Endothelial cell of umbilical vein (primary cell): ENCODE data around the gene KLHL6. TPM values are rescaled to one million over a fixed set of nuclear protein-coding genes. Genes with fewer than 3 reads are reported as not detected.

Source experiments
- BruUV-seq: library from RNA; stranded (reverse); fragments of 400-500 nt; replicated peaks from 2 replicates; lab custom pipeline; 2021; lab: Mats Ljungman, UMichigan
- CTCF ChIA-PET: fragments of 300-600, 350-600 bp; sonication (Branson Sonifier 250); formaldehyde crosslinking; loops from one replicate; lab custom pipeline; 2021; ENCODE audit warnings: antibody characterized with exemption, inconsistent platforms; lab: Charles Lee
- POLR2A ChIA-PET: fragments of 300-600, 350-600 bp; sonication (Branson Sonifier 250); formaldehyde crosslinking; loops from one replicate; lab custom pipeline; 2021; ENCODE audit warnings: antibody characterized with exemption, inconsistent platforms; lab: Charles Lee
- DNase-seq: peaks from one replicate; pipeline ENCODE4 v3.0.0-alpha.2; 2011; ENCODE audit warnings: low read depth, low spot score
- FAIRE-seq: peaks from 2 replicates; lab custom pipeline; 2011; peaks lifted over from hg19 to GRCh38; lab: Jason Lieb, UNC
- H2AFZ ChIP-seq: 2 replicates; pipeline ENCODE4 v1.6.0; 2012; ENCODE audit warnings: low read depth, low read length, control low read depth, inconsistent platforms
- H3K27ac ChIP-seq: 2 replicates; pipeline ENCODE4 v1.5.1; 2011; ENCODE audit warnings: low read depth, mild to moderate bottlenecking, control low read depth, low read length, moderate library complexity; ENCODE audit not compliant: insufficient read depth
- H3K27me3 ChIP-seq, 2 experiments: 2 replicates each; pipeline versions ENCODE4 v1.6.0 to v1.6.1; 2011; ENCODE audit warnings: low read length in 2 of 2, mixed read lengths in 1 of 2; ENCODE audit not compliant: control insufficient read depth in 2 of 2, insufficient read depth in 2 of 2
- H3K36me3 ChIP-seq, 2 experiments: 2 replicates in 1 of 2; 3 replicates in 1 of 2; pipeline ENCODE4 v1.5.1; 2011; ENCODE audit warnings: low read length in 2 of 2, mild to moderate bottlenecking in 1 of 2, moderate library complexity in 1 of 2; ENCODE audit not compliant: control insufficient read depth in 2 of 2, insufficient read depth in 2 of 2; ENCODE audit errors: extremely low read depth in 1 of 2
- H3K4me1 ChIP-seq: 3 replicates; pipeline ENCODE4 v1.5.1; 2011; ENCODE audit warnings: mild to moderate bottlenecking, low read length; ENCODE audit not compliant: control insufficient read depth, insufficient read depth; ENCODE audit errors: extremely low read depth
- H3K4me2 ChIP-seq: 2 replicates; pipeline ENCODE4 v1.6.1; 2011; ENCODE audit warnings: low read length, control low read depth, mixed read lengths; ENCODE audit not compliant: insufficient read depth
- H3K4me3 ChIP-seq, 3 experiments: fragments of 200-600 bp in 1 of 3; sonication (generic), shearing (Covaris generic) in 1 of 3; replicated peaks in 1 of 3; 2 replicates each; pipeline ENCODE4 v1.5.1; 2011 to 2016; ENCODE audit warnings: control low read depth in 3 of 3, low read length in 3 of 3, mild to moderate bottlenecking in 2 of 3, inconsistent platforms in 1 of 3, low read depth in 1 of 3, moderate library complexity in 1 of 3; ENCODE audit not compliant: insufficient read depth in 1 of 3
- H3K79me2 ChIP-seq: 2 replicates; pipeline ENCODE4 v1.6.0; 2012; ENCODE audit warnings: low read length, inconsistent platforms; ENCODE audit not compliant: control insufficient read depth, insufficient read depth
- H3K9ac ChIP-seq: replicated peaks from 2 replicates; pipeline ENCODE3; 2011; ENCODE audit warnings: low read length, control low read depth; ENCODE audit not compliant: insufficient read depth; ENCODE audit errors: extremely low read depth
- H3K9me1 ChIP-seq: replicated peaks from 3 replicates; pipeline ENCODE4 v1.6.0; 2011; ENCODE audit warnings: mild to moderate bottlenecking, low read length; ENCODE audit not compliant: control insufficient read depth, insufficient read depth; ENCODE audit errors: extremely low read depth
- H3K9me3 ChIP-seq: replicated peaks from 2 replicates; pipeline ENCODE4 v1.5.1; 2012; ENCODE audit warnings: low read length, inconsistent platforms; ENCODE audit not compliant: control insufficient read depth, insufficient read depth
- H4K20me1 ChIP-seq: replicated peaks from 2 replicates; pipeline ENCODE3; 2011; ENCODE audit warnings: mild to moderate bottlenecking, low read length; ENCODE audit not compliant: control insufficient read depth, insufficient read depth; ENCODE audit errors: extremely low read depth
- CTCF ChIP-seq, 2 donors: IDR thresholded peaks; 1 replicate in 1 of 2; 2 replicates in 1 of 2; pipeline ENCODE4 v1.5.1; 2011; ENCODE audit warnings: low read length in 2 of 2, mild to moderate bottlenecking in 2 of 2, moderate library complexity in 2 of 2, control low read depth in 1 of 2, inconsistent platforms in 1 of 2, low read depth in 1 of 2; ENCODE audit not compliant: insufficient read depth in 1 of 2; ENCODE audit errors: extremely low read depth in 1 of 2
- EZH2 ChIP-seq: IDR thresholded peaks from 2 replicates; pipeline ENCODE4 v1.6.1; 2012; ENCODE audit warnings: borderline replicate concordance, low read depth, mild to moderate bottlenecking, moderate library complexity, low read length, inconsistent platforms; ENCODE audit not compliant: severe bottlenecking
- FOS ChIP-seq: IDR thresholded peaks from 2 replicates; pipeline ENCODE4 v1.6.1; 2011; ENCODE audit warnings: mild to moderate bottlenecking, low read length, moderate library complexity, borderline replicate concordance; ENCODE audit not compliant: insufficient read depth
- GATA2 ChIP-seq: IDR thresholded peaks from 2 replicates; pipeline ENCODE4 v1.7.0; 2011; ENCODE audit warnings: low read depth, mild to moderate bottlenecking, moderate library complexity, mixed read lengths, low read length; ENCODE audit not compliant: insufficient read length, insufficient read depth
- JUN ChIP-seq: IDR thresholded peaks from 2 replicates; pipeline ENCODE4 v1.6.1; 2011; ENCODE audit warnings: borderline replicate concordance, low read depth; ENCODE audit not compliant: insufficient read length, insufficient read depth
- MYC ChIP-seq: IDR thresholded peaks from one replicate; pipeline ENCODE4 v1.6.1; 2011; ENCODE audit warnings: mild to moderate bottlenecking, low read depth, low read length
- POLR2A ChIP-seq: IDR thresholded peaks from 2 replicates; pipeline ENCODE4 v1.6.1; 2012; ENCODE audit warnings: low read depth, mild to moderate bottlenecking, control low read depth, low read length
- POLR2AphosphoS5 ChIP-seq: IDR thresholded peaks from 2 replicates; pipeline ENCODE4 v1.6.1; 2012; ENCODE audit warnings: low read depth, mild to moderate bottlenecking, control low read depth, low read length, moderate library complexity; ENCODE audit not compliant: insufficient read depth
- dilution Hi-C: fragments of 300-500 bp; cut with MboI; formaldehyde crosslinking; loops from one replicate; pipeline ENCODE4 v1.15.0; 2019; ENCODE audit warnings: low sequenced_read_pairs; ENCODE audit not compliant: extremely low pct_ligation_motif_present
- intact Hi-C: fragments of 100-400 bp; cut with micrococcal nuclease; formaldehyde crosslinking; loops from one replicate; pipeline ENCODE4 v1.10.0; 2022
- polyA plus RNA-seq, 4 experiments: library from polyadenylated mRNA; depleted of rRNA in 3 of 4; stranded (reverse) in 3 of 4; unstranded in 1 of 4; fragments of >200 nt; gene quantifications; 2 replicates each; pipeline versions ENCODE4 v1.2.1 to v1.2.3, GENCODE V29; 2011 to 2012; ENCODE audit warnings: missing spikeins in 1 of 4
- total RNA-seq: library from RNA; stranded (reverse); gene quantifications from 2 replicates; pipeline ENCODE4 v1.2.3, GENCODE V29; 2021
- TF ChIP-seq, protein P1 (sequence below): IDR thresholded peaks from 2 replicates; pipeline ENCODE4 v1.6.1; 2011; ENCODE audit not compliant: insufficient read depth, insufficient read length

Gene KLHL6
- total and polyA plus RNA-seq, 2 donors (not counting 3 experiments of a cell fraction or from before 2014, with no cell fraction given), result 5.7 to 12.6 TPM

GRCh38 chr3:183545708-183546107 is 9.8 kb downstream of the KLHL6 start:
- intact Hi-C loops (no loop called here), dilution Hi-C loops (no loop called here)
- ChIA-PET CTCF (interaction anchor here (1.1 kb wide), 1 partner anchor 15 kb away, joined by 3 read pairs; no protein-coding TSS in a partner anchor), POLR2A (no interaction called here)
- TF ChIP-seq JUN (no peak), POLR2AphosphoS5 (no peak), FOS (no peak), MYC (no peak), CTCF (IDR thresholded peaks at IDR 0.05; ENCODE audit: extremely low read depth in 1 of 2, insufficient read depth in 1 of 2, low read depth in 1 of 2, low read length in 2 of 2) (no peak), GATA2 (no peak), EZH2 (no peak), POLR2A (no peak)
- TF ChIP-seq, protein P1, sequence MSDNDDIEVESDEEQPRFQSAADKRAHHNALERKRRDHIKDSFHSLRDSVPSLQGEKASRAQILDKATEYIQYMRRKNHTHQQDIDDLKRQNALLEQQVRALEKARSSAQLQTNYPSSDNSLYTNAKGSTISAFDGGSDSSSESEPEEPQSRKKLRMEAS, result no peak
- BruUV-seq, result no TSS peak
- H3K9me1 ChIP-seq, result no peaks in the 10 kb centered on the region
- H3K4me3 ChIP-seq, result no peak overlapping the region
- H3K9ac ChIP-seq, result no peak overlapping the region
- H3K27ac ChIP-seq, result no peak overlapping the region
- peaks cover 20% of the 10 kb centered on the region for H3K4me1 ChIP-seq
- no peaks in the 10 kb centered on the region for H3K9me3 ChIP-seq
- no peak overlapping the region for H2AFZ ChIP-seq
- no peaks in the 10 kb centered on the region for H4K20me1 ChIP-seq
- H3K4me2 ChIP-seq, result no peak overlapping the region
- H3K36me3 ChIP-seq, result no peaks in the 10 kb centered on the region
- H3K79me2 ChIP-seq, result peaks cover 35% of the 10 kb centered on the region
- no peak for DNase-seq
- no peak for FAIRE-seq
- H3K27me3 ChIP-seq, result no peaks in the 10 kb centered on the region
